Lower leg skin (tissue), 3 donors: Measurements from ENCODE around the gene HEXIM2.

Source experiments
- CTCF ChIP-seq, 3 donors: fragments of 450-650 bp; IDR thresholded peaks; one replicate each; pipeline ENCODE4 v1.5.1; 2016; ENCODE audit warnings: antibody characterized with exemption in 3 of 3, mild to moderate bottlenecking in 3 of 3, moderate library complexity in 2 of 3
- POLR2A ChIP-seq, 2 donors: fragments of 450-650 bp; IDR thresholded peaks; one replicate each; pipeline ENCODE4 v1.6.1; 2016 to 2017; ENCODE audit warnings: antibody characterized with exemption in 2 of 2, mild to moderate bottlenecking in 1 of 2, moderate library complexity in 1 of 2

- no peak for TF ChIP-seq CTCF (IDR thresholded peaks at IDR 0.05)
- no peak for TF ChIP-seq POLR2A (IDR thresholded peaks at IDR 0.05)
Observed at GRCh38 chr17:45150911-45151809, 10.5 kb upstream of the HEXIM2 start.
